Suppressor macrophage treated with lipopolysaccharide for 4 hours (primary cell): Measurements from ENCODE around the gene HSPA12A.
"Not testable (repeated sequence)": the region's sequence is repeated elsewhere in the genome, so short reads cannot be mapped to it uniquely, and the experiment has no call there.

Experiments
- DNase-seq: peaks from one replicate; pipeline ENCODE4 v3.0.0-alpha.2; 2020

HSPA12A gene

GRCh38 chr10:116713846-116714245 is 28.5 kb downstream of the HSPA12A start:
- no peak for DNase-seq

GRCh38 chr10:116712989-116713543 is 29.3 kb downstream of the HSPA12A start:
- no peak for DNase-seq

- DNase-seq = no peak
Measured at GRCh38 chr10:116712519-116712918, 29.8 kb downstream of the HSPA12A start.

- DNase-seq = not testable (repeated sequence)
Measured at GRCh38 chr10:116711803-116712202, 30.6 kb downstream of the HSPA12A start.

- no peak for DNase-seq
Measured at GRCh38 chr10:116710076-116710475, 32.3 kb downstream of the HSPA12A start.

- DNase-seq = no peak
Measured at GRCh38 chr10:116708877-116709276, 33.5 kb downstream of the HSPA12A start.

GRCh38 chr10:116708391-116708821 is 34.0 kb downstream of the HSPA12A start:
- no peak for DNase-seq

GRCh38 chr10:116707981-116708380 is 34.4 kb downstream of the HSPA12A start:
- no peak for DNase-seq

- no peak for DNase-seq
Measured at GRCh38 chr10:116706281-116706680, 36.1 kb downstream of the HSPA12A start.

- DNase-seq = no peak
Measured at GRCh38 chr10:116705498-116705897, 36.9 kb downstream of the HSPA12A start.

- DNase-seq = no peak
Measured at GRCh38 chr10:116704926-116705325, 37.4 kb downstream of the HSPA12A start.

- no peak for DNase-seq
Measured at GRCh38 chr10:116702165-116702564, 40.2 kb downstream of the HSPA12A start.

- DNase-seq = no peak
Measured at GRCh38 chr10:116699471-116700150, 42.8 kb downstream of the HSPA12A start.

- DNase-seq = no peak
Measured at GRCh38 chr10:116699049-116699448, 43.3 kb downstream of the HSPA12A start.

GRCh38 chr10:116698364-116698763 is 44.0 kb downstream of the HSPA12A start:
- no peak for DNase-seq

GRCh38 chr10:116697816-116698215 is 44.5 kb downstream of the HSPA12A start:
- DNase-seq = no peak

- DNase-seq = no peak
Measured at GRCh38 chr10:116696919-116697318, 45.4 kb downstream of the HSPA12A start.

- DNase-seq = no peak
Measured at GRCh38 chr10:116694927-116695268, 47.5 kb downstream of the HSPA12A start.

GRCh38 chr10:116694243-116694926 is 48.0 kb downstream of the HSPA12A start:
- DNase-seq = no peak

GRCh38 chr10:116692225-116692624 is 50.1 kb downstream of the HSPA12A start:
- no peak for DNase-seq

- no peak for DNase-seq
Measured at GRCh38 chr10:116691635-116692034, 50.7 kb downstream of the HSPA12A start.

GRCh38 chr10:116690356-116691322 is 51.7 kb downstream of the HSPA12A start:
- no peak for DNase-seq

GRCh38 chr10:116689744-116690143 is 52.6 kb downstream of the HSPA12A start:
- no peak for DNase-seq
